ENCODE results near the gene ERGIC1.
A peak's percentile ranks its signal among the peaks of the same experiment; 100 is the strongest.

The ERGIC1 gene

DNA sequence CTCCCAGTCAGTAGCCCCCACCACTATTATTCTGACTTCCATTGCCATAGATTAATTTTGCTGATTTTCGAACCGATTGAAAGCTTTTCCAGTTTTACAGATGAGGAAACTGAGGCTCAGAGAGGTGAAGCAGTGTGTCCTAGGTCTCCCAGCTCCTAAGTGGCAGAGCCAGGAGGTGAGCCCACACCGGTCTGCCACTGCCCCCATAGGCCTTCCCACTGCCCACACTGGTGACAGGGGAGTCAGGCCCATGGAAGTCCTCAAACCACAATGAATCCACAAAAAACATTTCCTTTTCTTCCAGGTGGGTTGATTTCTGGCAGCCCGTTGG, 70.2 kb downstream of the ERGIC1 start:
- no peak for DNase-seq

DNA sequence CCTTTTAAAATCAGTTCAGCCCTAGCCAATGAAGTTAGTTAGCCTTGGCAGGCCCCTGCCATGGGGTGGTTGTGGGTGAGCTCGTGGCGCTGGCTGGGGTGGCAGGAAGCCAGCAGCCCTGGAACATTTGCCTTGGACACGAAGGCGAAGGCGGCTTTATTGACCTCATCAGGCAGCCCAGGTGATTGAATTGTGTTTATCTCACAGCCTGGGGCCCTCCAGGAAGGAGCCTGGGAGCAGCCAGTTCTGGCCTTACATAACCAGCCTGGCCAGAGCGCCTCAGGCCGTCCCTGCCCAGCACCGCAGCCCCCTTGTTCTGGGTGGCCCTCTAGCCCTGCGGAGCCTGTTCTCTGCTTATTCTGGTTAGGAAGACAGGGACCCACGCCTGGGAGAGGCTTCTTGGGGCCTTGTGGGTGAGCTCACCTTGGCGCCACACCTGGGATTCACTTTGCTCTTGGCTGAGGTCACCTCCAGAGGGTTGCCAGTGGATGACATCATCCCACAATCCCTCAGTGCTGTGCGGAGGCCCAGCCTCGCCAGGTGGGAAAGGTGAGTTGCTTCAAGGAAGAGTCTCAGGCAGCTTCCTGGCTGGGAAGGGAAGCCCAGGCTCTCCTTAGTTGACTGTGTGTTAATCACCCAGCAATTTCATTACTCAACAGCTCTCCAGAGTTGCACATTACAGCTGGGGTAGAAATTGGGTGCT, 70.7 kb downstream of the ERGIC1 start:
- DNase-seq = no peak

GRCh38 chr5:172905346-172906140, 71.5 kb downstream of the ERGIC1 start:
- DNase-seq = no peak

GRCh38 chr5:172906436-172906835, 72.4 kb downstream of the ERGIC1 start:
- DNase-seq = no peak

- DNase-seq = no peak
Measured at GRCh38 chr5:172906888-172907287, 72.8 kb downstream of the ERGIC1 start.

GRCh38 chr5:172907657-172908056, 73.6 kb downstream of the ERGIC1 start:
- no peak for DNase-seq

- no peak for DNase-seq
Measured at GRCh38 chr5:172908662-172909061, 74.6 kb downstream of the ERGIC1 start.

DNA sequence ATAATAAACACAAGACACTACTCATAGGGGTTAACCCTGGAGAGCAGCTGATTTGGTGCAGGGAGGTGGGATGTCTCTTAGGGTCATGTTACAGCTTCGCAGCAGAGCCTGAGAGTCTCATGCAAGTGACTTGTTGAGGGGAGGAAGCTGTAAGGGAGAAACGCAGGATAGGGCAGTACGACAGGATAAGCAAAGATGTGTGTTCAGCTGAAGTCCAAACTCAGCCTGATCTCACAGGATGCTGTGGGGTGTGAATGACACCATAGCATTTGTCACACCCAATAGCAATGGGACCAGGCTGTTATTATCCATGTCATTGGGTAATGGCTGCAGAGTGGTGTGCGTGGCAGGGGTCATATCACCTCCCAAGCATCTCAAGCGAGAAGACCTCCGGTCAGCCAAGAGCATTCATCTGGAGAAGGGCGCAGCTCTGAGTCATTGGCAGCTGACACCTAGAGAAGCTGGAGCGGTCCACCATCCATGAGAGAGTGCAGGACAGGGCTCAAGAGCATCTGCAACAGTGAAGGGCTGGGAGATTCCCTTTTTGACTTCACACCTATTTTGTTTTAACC, 76.0 kb downstream of the ERGIC1 start:
- DNase-seq = no peak

- DNase-seq = peak; percentile 23 to 61
Measured at GRCh38 chr5:172910828-172911627, 77.0 kb downstream of the ERGIC1 start.

- no peak for DNase-seq
Measured at GRCh38 chr5:172911628-172911880, 77.5 kb downstream of the ERGIC1 start.

- DNase-seq = no peak
Measured at GRCh38 chr5:172911976-172912375, 77.9 kb downstream of the ERGIC1 start.

- no peak for DNase-seq
Measured at GRCh38 chr5:172913117-172913850, 79.2 kb downstream of the ERGIC1 start.

GRCh38 chr5:172915514-172915913, 81.5 kb downstream of the ERGIC1 start:
- no peak for DNase-seq

DNA sequence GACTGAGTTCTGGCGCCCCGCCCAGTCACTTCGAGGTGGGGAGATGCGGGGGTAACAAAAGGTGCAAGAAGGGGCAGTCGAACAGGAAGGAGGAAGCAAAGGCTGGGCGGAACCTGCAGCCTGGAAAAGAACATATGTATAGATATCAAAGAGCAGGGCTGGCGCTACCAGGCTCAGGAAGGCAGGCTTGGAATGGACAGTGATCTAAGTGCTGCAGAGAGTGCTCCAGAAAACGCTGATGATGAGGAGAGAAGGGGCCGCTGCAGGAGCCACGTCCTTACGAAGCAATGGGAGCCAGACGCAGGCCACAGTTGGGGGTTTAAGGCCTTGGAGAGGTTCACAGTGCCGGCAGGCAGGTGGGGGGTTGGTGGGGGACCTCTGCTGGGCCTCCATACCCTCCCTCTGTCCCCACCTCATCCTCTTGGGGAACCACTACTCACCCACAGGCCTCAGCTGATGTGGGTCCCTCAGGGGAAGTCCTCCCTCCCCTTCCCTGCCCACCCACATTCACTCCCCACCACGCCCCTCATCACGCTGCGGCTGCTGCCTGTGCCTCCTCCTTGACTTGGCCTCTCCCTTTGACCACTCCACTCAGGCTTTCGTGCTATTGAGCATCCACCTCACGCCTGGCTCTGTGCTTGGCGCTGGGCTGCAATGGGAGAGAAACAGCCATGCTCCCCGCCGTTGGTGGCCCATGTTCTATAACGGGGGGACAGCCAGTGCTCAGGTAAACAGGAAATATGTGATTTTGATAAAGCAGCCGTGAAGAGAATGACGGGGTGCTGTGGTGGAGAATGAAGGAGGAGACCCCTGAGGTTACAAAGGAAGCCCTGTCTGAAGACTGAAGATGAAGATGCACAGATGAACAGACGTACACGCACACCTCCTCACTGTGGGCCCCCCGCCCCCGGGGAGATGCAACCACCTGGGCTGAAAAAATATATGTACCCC, 84.6 kb downstream of the ERGIC1 start:
- DNase-seq = peak; percentile 26 to 30

DNA sequence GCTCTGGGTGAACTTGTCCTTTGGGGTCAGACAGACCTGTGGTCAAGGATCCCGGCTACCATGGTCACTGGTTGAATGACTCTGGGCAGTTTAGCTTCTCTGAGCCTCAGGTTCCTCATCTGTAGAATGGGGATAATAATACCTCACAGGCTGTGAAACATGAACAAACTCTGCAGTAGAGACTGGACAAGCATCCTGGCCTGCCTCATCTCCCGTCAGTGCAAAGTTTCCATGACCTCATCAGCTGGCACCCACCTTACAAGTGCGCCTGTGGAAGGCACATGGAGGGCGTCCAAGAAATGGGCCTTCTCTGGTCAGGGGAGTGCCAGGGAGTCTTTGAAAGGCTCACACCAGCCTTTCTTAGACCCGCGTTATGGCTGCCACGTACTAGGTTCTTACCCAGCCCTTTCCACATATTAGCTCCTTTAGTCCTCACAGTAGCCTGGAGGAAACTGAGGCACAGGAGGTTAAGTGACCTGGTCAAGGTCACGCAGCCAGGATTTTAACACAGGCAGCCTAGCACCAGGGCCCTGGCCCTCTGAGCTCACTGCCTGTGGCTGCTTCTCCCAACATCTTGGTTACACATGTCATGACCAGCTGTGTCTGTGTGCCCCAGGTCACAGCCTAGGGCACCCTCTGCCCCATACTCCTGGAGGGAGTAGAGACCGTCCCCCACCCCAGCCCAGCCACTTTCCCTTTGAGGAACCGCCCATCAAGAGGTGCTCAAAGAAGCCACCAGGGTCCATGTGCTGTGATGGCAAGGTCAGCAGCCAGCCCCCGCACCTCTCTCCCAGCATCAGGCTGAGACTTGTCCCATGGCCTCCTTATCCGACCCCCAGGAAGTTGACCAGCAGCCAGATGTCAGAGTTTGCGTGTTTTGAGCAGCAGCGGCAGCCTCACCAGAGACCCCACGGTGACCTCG, 85.7 kb downstream of the ERGIC1 start:
- DNase-seq = no peak

DNA sequence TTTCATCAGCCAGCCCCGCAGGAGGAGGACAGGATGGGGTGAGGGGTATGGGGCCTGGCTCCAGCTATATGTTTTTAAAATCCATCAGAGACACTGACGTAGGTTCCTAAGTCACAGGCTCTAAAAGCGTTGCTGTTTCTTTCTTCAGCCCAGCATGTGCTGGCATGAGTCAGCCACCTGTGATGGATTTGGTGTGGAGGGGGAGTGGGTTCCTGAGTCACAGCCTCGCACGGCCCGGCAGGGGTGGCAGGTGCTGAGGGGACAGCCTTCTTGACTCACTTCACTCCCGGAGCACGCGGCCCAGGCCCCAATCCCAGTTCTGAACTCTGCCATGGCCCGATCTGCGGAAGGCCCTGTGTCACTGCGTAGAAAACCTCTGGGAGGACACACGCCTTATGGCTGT, 86.4 kb downstream of the ERGIC1 start:
- no peak for DNase-seq

DNA sequence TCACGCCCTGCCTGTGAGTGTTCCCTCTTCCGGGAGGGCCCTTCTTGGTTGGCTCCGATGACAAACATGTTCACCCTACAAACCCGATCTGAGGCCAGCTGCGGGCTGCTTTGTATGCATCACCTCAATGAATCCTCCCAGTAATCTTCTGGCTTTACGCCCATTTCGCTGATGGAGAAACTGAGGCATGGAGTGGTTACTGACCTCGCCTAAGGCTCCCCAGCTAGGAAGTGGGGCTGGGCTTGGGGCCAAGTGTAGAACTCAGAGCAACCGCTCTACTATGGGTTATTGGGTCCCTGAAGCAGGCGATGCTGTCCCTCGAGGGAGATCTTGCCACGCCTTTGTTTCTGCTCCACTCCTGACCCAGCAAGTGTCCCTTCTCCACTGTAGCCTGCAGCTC, 86.9 kb downstream of the ERGIC1 start:
- no peak for DNase-seq

GRCh38 chr5:172921906-172922305, 87.9 kb downstream of the ERGIC1 start:
- no peak for DNase-seq

DNA sequence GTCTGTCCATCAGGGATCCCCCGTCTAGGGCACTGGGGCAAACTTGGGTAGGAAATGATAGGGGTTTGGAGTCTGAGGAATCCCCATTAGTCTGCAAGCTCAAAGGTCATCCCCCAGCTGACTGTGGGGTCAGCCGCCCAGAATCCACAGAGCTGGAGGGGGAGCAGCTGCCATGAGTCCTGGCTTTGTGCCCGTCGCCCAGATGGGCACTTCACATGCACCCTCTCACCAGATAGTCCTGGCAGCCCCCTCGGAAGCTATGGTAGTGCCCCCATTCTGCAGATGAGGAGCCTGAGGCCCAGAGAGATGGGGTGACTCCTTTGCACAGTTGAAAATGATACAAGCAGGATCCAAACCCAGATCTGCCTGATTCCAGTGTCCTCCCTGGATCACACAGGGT, 89.5 kb downstream of the ERGIC1 start:
- no peak for DNase-seq

GRCh38 chr5:172925336-172925948, 91.4 kb downstream of the ERGIC1 start:
- no peak for DNase-seq

Data from CD4-positive, alpha-beta T cell treated with Interferon alpha-2 for 1 hour (primary cell).